NOMO-1 (cell line): ENCODE data around the gene CDK5RAP3.
"Not testable (repeated sequence)": the region's sequence is repeated elsewhere in the genome, so short reads cannot be mapped to it uniquely, and the experiment has no call there.

ENCODE experiments used
- DNase-seq, 2 experiments: peaks; one replicate each; lab custom pipeline; 2025; ENCODE audit not compliant: unreplicated experiment in 2 of 2; lab: John Stamatoyannopoulos, UW

Gene CDK5RAP3

DNA sequence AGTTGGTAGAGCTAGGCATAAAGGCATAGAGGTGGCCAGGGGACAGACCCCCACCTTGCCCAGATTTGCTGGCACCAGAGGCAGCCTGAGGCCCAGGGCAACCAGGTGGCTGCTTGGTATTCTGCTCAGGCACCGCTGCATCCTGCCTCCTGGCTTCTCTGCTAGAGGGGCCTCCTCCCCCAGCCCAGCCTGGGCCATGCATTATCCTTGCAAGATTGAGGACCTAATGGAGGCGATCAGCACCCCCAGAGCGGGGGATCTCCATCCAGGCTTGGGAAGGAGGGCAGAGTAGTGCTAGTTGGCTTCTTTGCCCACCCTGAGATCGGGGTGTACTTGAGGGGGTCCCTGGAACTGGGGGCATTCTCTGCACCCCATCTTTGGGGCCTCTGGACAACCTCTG lies 23.8 kb downstream of the CDK5RAP3 start:
- DNase-seq: no peak

DNA sequence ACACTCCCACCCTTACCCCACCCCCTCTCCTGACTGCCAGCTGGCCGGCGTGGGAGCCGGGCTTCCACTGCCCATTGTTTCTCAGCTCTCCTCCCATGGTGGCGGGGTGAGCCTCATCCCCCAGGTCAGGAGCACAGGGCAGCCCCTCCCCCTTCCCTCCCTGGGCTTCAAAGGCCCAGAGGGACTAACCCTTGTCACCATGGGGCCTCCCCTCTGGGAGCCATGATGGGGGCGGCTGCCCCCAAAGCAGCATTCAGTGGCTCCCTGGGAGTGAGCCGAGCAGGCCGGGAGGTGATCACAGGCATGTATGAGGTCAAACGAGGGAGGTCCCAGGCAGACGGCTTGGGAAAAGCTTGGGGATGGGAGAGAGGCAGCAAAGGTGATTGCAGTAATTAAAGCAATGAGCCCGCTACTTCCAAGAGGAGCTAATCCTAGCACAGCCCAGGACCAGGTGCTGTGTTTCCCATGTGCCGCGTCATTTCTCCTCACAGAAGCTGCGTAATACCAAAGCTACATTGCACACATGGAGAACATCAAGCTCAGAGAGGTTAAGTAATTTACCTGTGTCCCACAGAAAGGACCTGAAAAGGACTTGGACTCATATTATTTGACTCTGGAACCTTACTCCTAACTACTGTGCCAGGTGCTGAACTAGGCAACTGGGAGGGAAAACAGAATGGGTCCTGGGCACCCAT lies 24.5 kb downstream of the CDK5RAP3 start:
- DNase-seq: no peak

DNA sequence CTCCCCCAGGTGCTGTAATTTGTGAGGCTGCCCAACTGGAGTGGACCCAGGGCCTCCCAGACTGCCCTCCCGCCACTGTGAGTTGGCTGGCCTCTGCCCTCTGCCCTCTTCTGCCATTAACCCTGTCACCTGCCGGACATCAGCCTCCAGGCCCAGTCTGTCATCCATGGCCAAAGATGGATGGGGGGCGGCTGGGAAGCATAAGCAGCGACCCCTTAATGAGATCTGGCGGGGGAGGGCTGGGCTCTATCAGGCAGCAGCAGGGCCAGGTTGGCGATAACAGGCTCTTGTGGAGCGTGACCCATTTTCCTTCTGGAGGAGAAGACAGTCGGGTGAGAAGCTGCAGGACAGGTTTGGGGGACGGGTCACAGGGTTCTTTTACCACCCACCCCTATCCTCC lies 25.3 kb downstream of the CDK5RAP3 start:
- no peak for DNase-seq

DNA sequence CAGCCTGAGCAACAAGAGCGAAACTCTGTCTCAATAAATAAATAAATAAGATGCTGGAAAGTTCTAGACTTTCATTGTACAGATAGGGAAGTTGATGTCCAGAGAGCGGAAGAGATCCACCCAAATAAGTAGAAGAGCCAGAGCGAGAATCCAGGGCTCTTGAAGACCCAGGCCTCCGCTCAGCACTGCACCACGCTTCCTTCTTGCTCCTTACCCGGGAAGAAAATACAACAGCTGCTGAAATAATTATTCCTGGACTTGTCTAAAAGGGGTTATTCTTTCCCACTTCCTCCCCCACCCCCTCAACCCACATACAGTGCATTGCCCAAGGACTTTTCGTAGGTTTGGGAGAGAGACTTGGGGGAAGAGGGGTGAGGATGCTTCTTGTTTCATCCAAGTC lies 26.7 kb downstream of the CDK5RAP3 start:
- no peak for DNase-seq

DNA sequence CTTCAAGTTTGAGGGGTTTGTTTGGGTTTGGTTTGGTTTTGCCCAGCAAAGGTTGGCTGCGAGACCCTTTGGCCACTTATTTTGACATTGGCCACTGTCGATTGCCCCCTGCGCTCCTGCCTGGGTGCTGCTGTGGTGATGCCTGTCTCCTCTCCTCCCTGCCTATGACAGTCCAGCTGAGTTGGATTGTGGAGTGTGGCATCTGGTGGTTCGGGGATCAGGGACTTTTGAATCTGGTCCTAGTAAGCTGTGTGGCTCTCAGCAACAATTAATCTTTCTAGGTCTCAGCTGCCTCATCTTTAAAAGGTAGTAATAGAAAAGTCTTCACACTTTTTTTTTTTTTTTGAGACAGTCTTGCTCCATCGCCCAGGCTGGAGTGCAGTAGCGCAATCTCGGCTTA lies 27.1 kb downstream of the CDK5RAP3 start:
- DNase-seq: no peak

DNA sequence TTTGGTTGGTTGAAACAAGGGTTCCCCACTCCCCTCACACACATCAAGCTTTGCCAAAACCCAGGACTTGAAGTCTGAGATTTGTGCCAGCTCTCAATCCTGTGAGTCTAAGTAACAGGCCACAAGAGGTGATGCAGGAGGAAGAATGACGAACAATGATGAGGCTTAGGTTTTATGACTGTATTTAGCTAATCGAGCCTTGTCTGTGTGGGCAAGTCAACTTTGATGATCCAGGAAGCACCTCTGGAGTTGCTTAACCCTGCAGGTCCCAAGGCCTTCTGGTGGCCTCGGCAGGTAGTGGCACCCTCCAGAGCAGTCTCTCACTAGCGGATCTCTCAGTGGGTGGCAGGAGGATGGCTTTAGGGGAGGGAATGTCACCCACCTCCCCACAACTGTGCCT lies 28.7 kb downstream of the CDK5RAP3 start:
- DNase-seq: peak; percentile 31 to 47

DNA sequence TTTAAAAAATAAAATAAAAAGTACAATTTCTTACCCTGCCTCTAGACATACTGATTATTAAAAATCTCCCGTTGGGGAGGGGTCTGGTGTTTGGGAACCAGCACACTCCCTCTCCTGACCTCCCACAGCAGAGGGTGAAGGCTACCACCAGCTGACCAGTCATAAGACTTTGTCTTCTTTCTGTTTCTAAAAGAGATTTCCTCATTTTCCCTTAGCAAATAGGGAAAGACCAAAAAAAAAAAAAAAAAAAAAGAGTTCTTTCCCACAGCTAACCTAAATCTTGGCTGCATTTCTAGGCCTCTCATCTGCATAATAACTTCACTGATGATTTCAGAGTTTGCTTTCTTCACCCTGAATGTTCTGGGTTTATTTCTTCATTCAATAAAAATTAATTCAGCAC lies 30.3 kb downstream of the CDK5RAP3 start:
- no peak for DNase-seq

DNA sequence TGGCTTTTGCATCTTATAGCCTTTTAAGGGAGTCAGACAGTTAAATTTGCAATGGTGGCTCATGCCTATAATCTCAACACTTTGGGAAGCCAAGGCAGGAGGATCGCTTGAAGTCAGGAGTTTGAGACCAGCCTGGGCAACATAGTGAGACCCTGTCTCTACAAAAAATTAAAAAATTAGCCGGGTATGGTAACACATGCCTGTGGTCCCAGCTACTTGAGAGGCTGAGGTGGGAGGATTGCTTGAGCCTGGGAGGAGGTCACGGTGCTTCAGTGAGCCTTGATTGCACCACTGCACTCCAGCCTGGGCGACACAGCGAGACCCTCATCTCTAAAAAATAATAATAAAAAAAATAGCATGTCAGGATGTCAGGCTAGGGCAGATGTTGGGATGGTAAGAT lies 30.7 kb downstream of the CDK5RAP3 start:
- not testable (repeated sequence) for DNase-seq

DNA sequence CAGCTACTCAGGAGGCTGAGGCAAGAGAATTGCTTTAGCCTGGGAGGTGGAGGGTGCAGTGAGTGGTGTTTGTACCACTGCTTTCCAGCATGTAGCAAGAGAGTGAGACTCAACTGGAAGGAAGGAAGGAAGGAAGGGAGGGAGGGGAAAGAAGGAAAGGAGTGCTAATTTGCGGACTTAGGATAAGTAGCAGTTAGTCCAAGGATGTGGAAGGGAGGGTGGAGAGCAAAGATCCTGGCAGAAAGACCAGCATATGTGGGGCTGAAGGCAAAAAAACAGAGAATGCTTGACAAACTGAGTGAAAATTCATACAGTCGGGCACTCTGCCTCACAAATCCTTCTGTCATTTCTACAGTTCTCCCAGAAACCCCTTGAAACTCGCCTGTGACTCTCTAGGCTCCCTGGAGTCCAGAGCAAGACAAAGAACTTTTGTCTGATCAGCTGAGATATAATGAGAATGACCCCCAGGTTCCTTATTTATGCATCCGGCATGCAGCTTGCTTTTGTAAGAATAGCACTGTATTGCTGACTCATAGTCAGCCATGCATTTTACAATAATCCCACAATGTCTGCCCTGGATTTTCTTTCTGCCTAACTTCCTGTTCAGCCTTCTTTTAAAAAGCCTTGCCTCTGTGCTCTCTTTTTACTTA lies 31.5 kb downstream of the CDK5RAP3 start:
- peak; percentile 57 to 91 for DNase-seq

DNA sequence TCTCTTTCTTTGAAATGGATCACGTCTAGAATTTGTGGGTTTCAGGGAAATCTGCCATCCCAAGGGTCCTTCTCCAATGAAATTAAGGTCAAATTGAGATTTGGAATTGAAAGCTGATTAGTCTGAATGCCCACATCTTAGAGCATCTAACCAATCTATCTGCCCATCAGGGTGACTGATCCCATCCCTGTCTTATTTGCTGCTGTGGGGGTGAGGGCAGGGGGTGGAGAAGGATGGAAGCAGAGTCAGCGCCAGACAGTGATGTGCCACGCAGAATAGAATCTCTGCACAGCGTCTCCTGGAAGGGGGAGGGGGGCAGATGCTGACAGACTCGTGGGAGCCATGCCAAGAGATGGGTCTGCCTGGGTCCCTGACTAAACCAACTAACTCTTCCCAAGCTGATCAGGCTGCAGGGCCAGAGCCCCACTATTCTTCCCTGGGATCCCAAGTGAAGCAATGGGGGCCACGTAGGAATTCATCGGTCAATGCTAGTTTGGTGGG lies 32.1 kb downstream of the CDK5RAP3 start:
- no peak for DNase-seq

DNA sequence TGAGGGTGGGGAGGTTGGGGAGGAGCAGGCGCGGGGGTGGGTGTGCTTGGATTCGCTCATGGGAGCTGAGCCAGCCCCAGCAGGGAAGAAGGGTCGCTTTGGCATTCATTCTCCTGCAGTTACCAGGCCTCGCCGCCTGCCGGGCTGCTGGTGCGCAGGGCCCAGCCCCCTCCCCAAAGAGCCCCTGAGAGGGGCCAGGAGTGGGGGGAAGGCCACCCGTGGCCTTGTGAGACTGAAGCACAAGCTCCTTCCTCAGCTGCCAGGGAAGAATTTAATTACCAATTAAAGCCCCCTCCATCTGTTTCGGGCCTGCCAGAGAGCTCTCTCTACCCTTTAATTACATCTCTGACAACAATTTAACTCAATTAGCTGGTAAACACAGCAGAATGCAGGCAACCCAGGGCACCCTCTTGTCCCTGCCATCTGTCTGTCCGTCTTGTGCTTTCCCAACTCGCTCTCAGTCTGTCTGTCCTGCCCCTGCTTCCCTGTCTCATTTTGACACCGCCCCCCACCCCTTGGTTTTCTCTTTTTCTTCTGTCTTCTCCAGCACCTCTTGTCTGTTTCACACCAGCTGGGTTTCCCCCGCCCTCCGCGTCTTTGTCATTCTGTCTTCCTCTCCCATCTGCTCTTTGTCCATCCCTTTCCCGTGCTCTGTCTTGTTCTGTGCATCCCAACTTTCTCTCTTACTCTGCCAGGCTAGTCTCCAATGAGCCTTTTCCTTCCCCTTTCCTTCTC lies 32.7 kb downstream of the CDK5RAP3 start:
- DNase-seq: no peak

DNA sequence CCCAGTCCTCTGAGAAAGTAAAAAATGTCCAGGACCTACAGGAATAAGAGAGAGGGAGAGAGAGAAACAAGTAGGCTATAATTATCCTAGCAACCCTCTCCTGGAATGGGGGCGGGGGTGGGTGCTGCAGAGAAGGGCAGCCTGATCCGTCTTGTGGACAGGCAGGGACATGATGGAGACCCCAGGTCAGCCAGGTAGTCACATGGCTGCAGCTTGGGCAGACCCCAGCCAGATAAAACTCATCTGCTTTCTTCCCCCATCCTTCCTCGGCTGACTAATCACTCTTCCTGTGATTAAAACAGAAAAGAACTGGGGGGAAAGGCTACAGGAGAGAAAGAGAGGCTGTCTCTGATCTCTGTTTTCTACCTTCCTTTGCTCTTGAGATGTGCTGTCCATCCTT lies 34.1 kb downstream of the CDK5RAP3 start:
- DNase-seq: no peak

DNA sequence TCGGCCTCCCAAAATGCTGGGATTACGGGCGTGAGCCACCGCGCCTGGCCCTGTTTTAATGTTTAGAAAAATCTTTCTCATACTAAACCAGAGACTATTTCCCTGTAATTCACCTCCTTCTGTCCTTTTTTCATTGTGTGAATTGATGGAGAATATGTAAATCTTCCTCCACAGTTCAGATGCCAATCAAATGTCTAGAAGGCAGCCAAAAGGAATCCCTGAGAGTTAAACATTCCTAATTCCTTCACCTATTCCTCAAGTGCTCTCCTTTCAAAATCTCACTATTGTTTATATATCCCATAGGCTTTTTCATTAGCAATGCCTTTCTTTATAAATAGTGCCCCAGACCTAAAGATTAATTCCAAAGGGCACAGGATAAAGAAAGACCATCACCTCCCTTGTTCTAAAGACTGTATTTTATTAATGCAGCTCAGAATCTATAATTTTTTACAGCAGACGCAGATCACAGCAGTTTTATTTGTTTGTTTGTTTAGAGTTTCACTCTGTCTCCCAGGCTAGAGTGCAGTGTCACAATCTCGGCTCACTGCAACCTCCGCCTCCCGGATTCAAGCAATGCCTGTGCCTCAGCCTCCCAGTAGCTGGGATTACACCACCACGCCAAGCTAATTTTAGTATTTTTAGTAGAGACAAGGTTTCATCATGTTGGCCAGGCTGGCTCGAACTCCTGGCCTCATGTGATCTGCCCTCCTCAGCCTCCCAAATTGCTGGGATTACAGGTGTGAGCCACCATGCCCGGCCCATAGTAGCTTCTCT lies 36.2 kb downstream of the CDK5RAP3 start:
- peak in 1 of 2 experiments; percentile 13 for DNase-seq

DNA sequence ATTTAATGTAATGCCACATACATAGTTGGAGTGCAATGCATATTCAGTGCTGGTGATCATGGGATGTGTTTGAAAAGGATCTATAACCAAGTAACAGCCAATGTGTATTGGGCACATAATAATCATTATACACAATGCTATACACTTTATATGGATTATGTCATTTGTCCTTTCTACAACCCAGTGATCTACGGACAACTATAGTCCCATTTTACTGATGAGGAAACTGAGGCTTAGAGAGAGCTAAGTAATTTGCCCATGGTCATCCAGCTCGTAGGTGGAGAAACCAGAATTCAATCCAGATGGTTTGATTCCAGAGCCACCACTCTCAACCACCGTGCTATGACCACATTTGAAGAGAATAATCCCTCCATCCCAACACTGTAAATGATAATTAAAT lies 39.3 kb downstream of the CDK5RAP3 start:
- no peak for DNase-seq

DNA sequence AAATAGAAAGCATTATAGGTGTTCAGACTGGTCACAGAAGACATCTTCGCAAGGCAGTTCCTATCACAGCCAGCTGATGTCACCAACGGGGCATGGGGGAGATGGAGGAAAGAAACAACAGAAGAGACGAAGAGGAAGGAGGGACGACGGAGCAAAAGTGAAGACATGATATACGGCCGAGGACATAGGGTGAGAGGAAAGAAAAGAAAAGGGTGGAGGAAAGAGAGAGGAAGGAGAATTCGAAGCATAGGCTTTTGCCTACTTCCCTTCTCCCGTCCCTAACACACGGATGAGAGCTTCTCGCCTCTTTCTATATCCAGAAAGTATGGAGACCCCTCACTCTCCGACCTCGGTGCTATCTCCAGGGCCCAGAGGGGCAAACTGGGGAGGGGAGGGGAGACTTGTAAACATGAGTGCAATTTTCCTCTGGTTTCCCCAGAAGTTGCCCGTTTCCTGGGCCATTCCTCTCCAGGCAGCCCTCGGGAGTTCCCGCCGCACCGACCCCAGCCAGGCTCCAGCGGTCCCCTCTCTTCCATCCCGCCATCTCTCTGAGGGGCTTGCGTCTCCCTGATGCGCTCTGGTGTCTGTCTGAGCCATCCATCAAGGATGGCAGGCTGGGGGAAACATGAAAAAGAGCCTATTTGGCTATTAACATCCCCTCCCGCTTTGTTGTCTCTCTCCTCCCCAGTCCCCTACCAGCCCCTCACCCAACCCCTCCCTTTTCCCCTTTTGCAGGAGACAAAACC lies 40.7 kb downstream of the CDK5RAP3 start:
- peak; percentile 31 to 71 for DNase-seq

DNA sequence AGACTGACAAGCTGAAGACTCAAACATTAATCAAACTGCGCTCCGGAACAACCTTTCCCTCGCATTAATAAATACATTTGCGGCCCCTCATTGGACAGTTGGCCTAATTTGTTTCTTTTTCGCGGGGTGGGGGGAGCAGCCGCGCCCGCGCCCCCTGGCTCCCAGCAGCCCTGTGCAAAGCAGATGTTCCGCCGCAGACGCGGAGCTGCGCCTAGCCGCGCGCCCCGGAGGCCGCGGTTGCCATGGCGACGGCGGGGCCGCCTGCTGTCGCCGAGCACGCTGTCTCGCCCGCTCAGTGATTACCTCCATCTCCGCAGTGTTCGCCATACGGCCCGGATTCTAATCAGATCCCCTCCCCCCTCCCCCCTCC lies 41.2 kb downstream of the CDK5RAP3 start:
- DNase-seq: peak; percentile 23 to 35

DNA sequence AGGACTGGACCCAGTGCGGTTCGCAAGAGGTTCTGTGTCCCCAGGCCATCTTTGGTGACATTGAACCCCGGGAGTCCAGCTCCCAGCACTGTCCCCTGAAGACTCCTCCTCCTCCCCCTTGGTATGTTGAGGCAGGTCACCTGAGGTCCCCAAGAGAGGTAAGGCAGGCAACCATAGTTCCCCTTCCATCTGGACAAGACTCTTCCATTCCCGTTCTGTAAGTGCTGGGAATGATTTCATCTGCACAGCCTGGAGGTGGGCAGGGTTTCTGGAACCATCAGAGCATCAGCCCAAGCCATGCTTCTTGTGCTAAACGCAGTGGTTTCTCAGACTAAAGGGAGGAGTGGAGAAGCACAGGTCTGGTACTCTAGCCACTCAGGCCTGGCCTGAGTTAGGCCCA lies 41.7 kb downstream of the CDK5RAP3 start:
- DNase-seq: no peak

DNA sequence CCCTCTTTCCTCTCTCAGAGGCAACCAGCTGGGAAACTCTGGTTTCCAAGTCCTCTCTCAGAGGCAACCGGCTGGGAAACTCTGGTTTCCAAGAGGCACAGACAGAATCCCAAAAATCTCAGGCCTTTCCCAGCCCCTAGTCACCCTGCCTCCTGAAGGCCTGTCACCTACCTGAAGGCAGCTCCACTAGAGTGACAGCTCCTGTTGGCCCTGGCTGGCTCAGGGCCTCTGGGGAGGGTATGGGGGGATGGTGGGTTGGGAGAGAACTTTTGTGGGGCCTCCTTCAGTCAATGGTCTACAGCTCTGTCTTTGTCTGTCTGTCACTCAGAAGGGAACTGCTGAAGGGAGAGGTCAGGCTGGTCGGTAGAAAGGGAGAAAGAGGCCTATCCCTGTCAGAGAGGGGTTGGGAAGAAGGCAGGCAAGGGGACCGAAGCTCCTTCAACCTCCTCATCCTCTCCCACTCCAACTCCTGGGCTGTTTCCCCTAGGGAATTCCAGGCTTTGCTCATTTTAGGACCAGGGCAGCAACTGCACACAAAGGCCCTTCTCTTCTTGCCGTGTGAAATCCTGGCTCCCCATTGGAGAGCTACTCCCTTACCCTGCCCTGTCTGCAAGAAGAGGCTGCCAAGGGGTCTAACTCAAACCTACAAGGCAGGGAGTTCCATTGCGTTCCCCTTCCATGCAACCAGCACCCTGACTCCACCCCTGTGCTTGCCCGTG lies 43.1 kb downstream of the CDK5RAP3 start:
- no peak for DNase-seq

DNA sequence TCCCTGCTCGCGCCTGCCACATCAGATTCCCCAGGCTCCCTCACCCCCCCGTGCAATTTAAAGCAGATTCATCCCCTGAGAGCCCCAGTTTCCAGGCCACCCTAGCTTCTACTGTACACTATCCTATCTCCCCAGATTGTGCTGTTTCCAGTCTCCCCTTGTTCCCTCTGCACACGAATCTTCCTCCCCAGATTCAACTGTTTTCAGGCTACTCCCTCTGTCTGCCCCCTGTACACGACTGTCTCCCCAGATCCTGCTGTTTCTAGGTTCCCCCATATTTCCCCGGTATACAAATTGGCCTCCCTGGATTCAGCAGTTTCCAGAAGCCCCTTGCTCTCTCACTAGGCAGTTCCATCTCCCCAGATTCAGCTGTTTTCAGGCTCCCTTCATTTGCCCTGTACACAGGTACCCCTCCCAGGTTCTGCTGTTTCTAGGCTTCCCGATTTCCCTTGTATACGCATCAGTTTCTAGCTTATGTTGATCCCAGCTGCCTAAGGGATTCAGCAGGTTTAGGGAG lies 43.7 kb downstream of the CDK5RAP3 start:
- no peak for DNase-seq

DNA sequence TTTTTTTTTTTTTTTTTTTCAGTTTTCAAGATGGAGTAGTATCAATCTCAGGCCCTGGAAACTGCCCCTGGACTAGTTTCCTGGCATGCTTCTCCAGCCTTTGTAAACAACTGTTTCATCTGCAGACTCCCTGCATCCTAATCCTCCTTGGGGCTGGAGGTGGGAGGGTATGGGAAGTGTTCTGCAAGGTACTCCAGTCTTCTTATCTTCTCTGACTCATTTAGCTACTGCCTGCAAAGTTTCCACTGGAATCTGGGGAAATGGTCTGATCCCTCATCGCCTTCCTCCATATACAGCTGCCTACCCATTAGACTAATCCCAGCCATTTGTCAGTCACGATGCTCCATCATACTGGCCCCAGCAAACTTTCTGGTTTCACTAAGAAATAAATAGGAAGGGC lies 45.2 kb downstream of the CDK5RAP3 start:
- no peak for DNase-seq
